ENCODE measurements around the gene PODXL.

PODXL gene

DNA sequence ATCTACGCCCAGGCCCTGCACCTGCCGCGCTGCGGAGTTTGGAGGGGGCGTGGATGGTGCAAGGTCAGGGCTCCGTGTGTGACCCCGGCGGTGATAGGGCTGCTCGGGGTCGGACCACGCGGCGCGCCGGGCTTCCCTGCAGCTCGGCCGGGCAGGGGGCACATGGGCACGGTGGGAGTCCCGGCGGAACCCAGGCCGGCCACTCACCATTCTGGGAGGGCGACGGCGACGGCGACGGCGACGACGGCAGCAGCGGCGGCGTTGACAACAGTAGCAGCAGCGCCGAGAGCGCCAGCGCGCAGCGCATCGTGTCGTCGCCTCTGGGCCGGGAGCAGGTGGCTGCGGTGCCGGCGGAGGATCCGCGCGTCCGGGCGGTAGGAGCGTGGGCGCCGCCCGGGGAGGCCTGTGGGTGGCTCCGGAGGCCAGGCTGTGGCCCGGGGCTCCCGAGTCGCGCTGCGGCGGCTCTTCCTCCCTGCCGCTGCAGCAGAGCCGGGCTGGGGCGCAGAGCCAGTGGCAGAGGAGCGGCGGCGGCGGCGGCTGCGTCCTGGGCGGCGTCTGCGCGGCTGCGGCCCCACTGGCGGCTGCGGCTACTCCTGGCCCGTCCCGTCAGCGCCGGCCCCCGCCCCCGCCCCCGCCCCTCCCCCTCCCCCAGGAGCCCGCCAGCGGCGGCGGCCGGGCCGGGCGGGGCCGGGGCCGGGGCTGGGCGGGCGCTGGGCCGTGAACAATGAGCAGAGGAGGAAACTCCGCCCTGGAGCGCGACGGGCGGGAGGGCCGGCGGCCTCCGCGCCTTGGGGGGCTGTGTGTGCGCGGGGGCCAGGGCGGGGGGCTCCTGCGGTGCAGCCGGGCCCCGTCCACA, at the start of gene PODXL:
TSS of gene PODXL (minus strand) at position 576 of the 856 bp plus-strand sequence. CDS start at position 307, 269 bp downstream.
- no peak for TF ChIP-seq GATA3 (IDR thresholded peaks at IDR 0.05; ENCODE audit: low read depth, low read length)
- TF ChIP-seq GATA2 (IDR thresholded peaks at IDR 0.05; ENCODE audit: low read depth, low read length): no peak

- TF ChIP-seq GATA2 (IDR thresholded peaks at IDR 0.05; ENCODE audit: low read depth, low read length) (no peak), GATA3 (IDR thresholded peaks at IDR 0.05; ENCODE audit: low read depth, low read length) (no peak)
These were observed 49.0 kb upstream of the PODXL start for GRCh38 chr7:131605280-131605878.

DNA sequence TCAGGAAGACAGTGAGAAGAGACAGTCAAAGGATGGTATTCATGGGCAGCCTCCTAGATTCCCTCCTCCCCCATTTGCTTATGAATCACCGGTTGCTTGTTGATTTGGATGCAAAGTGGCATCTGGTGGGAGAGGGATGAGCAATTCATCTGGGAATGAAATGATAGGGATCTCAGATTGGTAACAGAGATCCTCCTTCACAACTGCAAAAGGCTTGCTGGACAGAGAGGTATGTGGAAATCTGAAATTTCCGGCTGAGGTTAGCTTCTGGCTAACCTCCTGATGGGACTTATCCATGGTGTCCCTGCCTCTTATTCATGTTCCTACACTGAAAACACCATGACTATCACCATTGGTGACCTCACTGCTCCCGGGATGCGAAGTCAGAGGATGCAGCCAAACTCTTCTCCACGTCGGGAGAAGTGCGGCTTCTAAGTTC, 48.4 kb upstream of the PODXL start:
- TF ChIP-seq GATA3 (IDR thresholded peaks at IDR 0.05; ENCODE audit: low read depth, low read length) (no peak; the same call in none of the 2 replicates), GATA2 (IDR thresholded peaks at IDR 0.05; ENCODE audit: low read depth, low read length) (peak; percentile 85)

DNA sequence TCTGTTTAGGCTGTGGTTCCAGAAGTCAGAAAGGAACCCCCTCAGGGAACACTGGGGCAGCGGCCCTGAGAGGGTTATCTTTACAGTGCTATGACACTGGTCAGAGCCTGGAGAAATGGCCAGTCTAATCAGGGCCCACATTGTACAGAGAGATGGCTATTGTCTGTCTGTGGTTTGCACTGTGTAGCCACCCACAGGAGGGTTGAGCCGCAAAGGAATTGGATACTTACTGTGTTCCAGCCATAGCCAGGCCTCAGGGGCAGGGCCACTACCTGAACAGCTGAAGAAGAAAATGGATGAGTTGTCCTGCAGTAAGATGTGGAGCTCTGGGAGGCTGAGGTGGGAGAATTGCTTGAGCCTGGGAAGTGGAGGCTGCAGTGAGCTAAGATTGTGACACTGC, 47.5 kb upstream of the PODXL start:
- TF ChIP-seq GATA3 (IDR thresholded peaks at IDR 0.05; ENCODE audit: low read depth, low read length) (no peak), GATA2 (IDR thresholded peaks at IDR 0.05; ENCODE audit: low read depth, low read length) (no peak)

DNA sequence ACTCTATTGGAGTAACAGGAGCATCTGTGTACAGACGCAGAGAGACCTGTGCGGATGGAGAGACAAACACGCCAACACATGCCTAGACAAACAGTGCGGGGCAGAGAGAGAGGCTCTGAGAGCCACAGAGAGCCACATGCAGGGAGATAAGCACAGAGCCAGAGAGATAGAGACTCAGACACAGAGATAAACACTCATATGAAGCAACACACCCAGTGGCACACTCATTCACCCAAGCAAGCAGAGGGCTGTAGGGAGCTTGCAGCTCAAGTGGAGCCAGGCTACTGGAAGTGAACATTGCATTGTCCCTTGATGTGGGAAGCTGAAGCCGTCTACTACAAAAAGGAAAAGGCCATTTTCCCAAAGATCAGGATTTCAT, 46.6 kb upstream of the PODXL start:
- no peak for TF ChIP-seq GATA2 (IDR thresholded peaks at IDR 0.05; ENCODE audit: low read depth, low read length)
- no peak for TF ChIP-seq GATA3 (IDR thresholded peaks at IDR 0.05; ENCODE audit: low read depth, low read length)

GRCh38 chr7:131602304-131602993, 46.0 kb upstream of the PODXL start:
- TF ChIP-seq GATA3 (IDR thresholded peaks at IDR 0.05; ENCODE audit: low read depth, low read length) (no peak), GATA2 (IDR thresholded peaks at IDR 0.05; ENCODE audit: low read depth, low read length) (no peak)

DNA sequence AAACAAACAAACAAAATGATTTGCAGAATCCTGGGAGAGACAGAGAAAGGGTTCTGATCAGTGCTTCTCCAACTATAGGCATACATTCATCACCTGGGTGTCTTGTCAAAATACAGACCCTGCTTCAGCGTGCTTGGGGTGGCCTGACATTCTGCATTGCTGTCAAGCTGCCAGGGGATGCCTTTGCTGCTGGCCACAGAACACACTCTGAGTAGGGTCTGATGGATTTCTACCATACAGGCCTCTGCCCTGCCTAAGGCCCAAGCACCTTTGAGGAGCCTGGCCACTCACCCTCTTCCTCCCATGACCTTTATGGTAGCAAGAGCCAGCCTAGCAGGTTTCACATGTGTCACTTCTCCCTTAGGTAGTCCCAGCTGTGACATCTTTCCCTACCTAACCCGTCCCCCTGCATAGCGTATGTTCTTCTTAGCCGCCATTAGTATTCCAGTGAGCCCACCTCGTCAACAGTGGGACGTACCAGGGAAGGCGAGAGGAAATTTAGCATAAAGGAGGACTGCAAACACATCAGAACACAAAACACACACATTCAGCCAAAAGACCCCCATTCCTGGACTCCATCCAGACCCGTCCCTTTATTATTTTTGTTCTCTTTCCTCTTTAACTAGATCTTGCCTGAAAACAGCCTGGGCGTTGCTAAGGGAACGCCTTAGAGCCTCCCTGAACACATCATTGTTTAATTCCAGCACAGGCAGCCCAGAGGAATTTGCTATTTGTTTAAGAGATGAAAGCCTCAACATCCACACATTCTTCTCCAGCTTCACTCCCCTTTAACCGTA, 43.9 kb upstream of the PODXL start:
- TF ChIP-seq GATA2 (IDR thresholded peaks at IDR 0.05; ENCODE audit: low read depth, low read length): no peak
- TF ChIP-seq GATA3 (IDR thresholded peaks at IDR 0.05; ENCODE audit: low read depth, low read length): no peak

- TF ChIP-seq GATA3 (IDR thresholded peaks at IDR 0.05; ENCODE audit: low read depth, low read length) (no peak), GATA2 (IDR thresholded peaks at IDR 0.05; ENCODE audit: low read depth, low read length) (no peak)
These were observed 40.4 kb upstream of the PODXL start for GRCh38 chr7:131596785-131597184.

- no peak for TF ChIP-seq GATA3 (IDR thresholded peaks at IDR 0.05; ENCODE audit: low read depth, low read length)
- TF ChIP-seq GATA2 (IDR thresholded peaks at IDR 0.05; ENCODE audit: low read depth, low read length): no peak
These were observed 39.3 kb upstream of the PODXL start for GRCh38 chr7:131595699-131596098.

- no peak for TF ChIP-seq GATA2 (IDR thresholded peaks at IDR 0.05; ENCODE audit: low read depth, low read length)
- TF ChIP-seq GATA3 (IDR thresholded peaks at IDR 0.05; ENCODE audit: low read depth, low read length): no peak
These were observed 35.4 kb upstream of the PODXL start for GRCh38 chr7:131591687-131592319.

GRCh38 chr7:131587315-131587923, 31.0 kb upstream of the PODXL start:
- TF ChIP-seq GATA3 (IDR thresholded peaks at IDR 0.05; ENCODE audit: low read depth, low read length): no peak

- no peak for TF ChIP-seq GATA2 (IDR thresholded peaks at IDR 0.05; ENCODE audit: low read depth, low read length)
- no peak for TF ChIP-seq GATA3 (IDR thresholded peaks at IDR 0.05; ENCODE audit: low read depth, low read length)
These were observed 30.3 kb upstream of the PODXL start for GRCh38 chr7:131586759-131587158.

- TF ChIP-seq GATA2 (IDR thresholded peaks at IDR 0.05; ENCODE audit: low read depth, low read length) (no peak), GATA3 (IDR thresholded peaks at IDR 0.05; ENCODE audit: low read depth, low read length) (no peak)
These were observed 29.8 kb upstream of the PODXL start for GRCh38 chr7:131586259-131586658.
